NCI-H1092 treated with DMSO at 0.1 percent for 48 hours (cell line): ENCODE data around the gene TRIM7.
"Not testable (repeated sequence)": the region's sequence is repeated elsewhere in the genome, so short reads cannot be mapped to it uniquely, and the experiment has no call there.

ENCODE experiments used
- DNase-seq: peaks from one replicate; lab custom pipeline; 2025; lab: John Stamatoyannopoulos, UW

TRIM7 gene

DNA sequence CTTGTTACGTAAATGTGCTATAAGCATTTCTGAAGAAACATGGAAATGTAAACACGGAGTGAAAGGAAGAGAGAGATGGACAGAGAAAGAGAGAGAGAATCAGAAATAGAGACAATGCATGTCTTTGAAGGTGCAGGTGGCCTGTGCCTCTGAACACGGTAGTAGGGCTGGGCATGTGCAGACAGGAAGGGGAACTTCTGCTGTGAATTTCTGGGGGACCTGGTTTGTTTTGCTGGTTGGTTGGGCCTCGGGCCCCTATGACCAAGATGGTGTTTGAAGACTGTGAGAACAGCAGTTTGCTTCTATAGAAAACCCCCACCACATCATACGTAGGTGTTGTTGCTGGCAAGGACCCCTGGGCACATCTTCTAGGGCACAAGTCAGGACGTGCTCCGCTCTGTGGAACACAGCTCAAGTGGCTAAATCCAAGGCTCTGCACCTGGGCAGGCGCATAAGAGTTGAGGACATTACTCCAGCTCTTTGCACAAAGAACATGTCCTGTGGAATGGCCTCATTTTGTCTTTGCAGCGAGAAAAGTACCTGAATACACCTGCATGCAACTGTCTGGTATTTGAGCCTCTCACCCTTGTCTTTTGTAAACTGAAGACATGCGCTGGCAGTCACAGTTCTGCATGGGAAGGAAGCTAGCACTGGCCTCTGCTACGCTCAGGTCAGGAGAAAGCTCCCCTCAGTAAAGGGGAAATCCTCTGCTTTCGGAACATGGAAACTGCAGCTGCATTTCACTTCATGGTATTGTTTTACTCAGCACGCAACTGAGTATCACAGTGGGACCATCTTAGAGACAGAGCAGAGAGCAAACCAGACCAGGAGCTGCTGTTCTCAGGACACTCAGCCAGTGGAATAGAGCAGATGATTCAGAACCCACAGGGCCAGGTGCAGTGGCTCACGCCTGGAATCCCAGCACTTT lies 54.9 kb downstream of the TRIM7 start:
- DNase-seq = no peak

DNA sequence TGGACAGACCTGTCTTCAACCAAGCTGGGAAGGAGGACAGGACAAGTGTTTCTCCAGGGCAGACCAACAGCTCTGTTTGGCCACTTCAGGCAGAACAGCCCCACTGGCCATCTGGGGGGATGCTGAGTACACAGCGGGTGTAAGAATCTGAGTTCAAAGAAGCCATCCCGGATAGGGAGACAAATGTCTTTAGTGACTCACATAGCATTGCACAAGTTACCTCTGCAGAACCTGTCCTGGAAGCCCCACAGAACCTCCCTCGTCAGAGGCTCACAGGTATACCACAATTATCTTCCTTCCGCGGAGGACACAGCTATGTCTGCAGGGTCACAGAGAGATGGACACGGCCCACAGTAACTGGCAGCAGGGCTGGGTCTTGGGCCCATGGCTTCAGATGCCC lies 55.6 kb downstream of the TRIM7 start:
- no peak for DNase-seq

GRCh38 chr5:181146927-181147636 lies 57.9 kb downstream of the TRIM7 start, which contains the start of gene OR2V2:
Gene OR2V2 (plus strand): TSS chr5:181147586. CDS start chr5:181154943, 7,357 bp downstream.
- DNase-seq = not testable (repeated sequence)

- no peak for DNase-seq
Observed at GRCh38 chr5:181145133-181145532, 59.9 kb downstream of the TRIM7 start.
